ENCODE data around the gene TRIO. TPM values are rescaled to one million over a fixed set of nuclear protein-coding genes. Genes with fewer than 3 reads are reported as not detected.

Gene TRIO
- total RNA-seq, 3 donors from 2014 or later = 4.6 to 6.6 (median 5.7) TPM

DNA sequence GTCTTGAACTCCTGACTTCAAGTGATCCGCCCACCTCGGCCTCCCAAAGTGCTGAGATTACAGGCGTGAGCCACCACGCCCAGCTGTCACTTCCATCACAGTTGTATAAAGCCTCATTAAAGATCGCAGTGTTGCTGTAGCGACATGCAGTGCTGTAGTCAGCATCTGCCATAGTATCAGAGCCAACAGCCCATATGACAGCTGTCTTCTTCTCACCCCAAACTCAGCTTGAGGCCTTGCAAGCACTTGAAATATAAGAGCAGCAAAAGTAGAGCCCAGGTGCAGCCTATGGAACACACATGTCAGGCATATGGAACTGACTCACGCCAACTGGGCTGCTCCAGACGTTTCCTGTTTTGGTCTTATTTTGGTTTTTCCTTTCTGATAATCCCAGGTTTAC lies 167.8 kb downstream of the TRIO start:
- Mint-ChIP-seq H3K36me3 (ENCODE audit: insufficient read depth) (no peaks in the 10 kb centered on the region), H3K9me3 (no peaks in the 10 kb centered on the region), H3K4me1 (ENCODE audit: low read depth) (no peaks in the 10 kb centered on the region), H3K27me3 (ENCODE audit: low read depth) (no peaks in the 10 kb centered on the region), H3K4me3 (no peak overlapping the region)
- ATAC-seq = no peak
- no peak for DNase-seq

DNA sequence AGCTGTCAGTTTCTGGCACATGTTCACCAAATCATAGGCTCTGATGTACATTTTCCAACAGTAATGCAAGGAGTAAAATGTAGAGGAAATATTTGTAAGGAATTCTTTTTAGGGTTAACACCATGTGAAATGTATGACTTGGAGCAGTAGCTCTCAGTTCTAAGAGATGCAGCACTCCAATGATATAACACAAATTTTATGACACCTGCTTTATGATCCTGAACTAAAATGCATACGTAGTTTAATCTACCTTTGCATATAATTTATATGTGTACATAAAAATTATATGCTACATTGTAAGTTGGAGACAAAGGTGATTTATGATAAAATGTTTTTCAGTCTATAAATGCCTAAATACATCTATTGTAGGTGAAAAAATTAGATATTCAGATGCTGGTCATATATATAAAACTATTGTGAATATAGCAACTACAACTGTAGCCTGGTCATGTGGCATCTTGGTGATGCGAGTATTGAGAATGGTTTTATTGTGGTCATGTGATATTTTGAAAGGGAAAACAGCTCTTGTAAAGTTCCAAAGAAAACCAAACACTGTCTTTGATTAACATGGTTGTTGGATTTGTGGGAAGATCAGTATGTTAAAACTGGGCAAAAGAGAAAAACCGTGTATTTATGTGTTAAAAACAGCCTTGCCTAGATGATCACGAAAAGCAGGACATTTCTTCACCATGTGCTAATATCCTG lies 171.0 kb downstream of the TRIO start:
- Mint-ChIP-seq H3K9me3 (no peaks in the 10 kb centered on the region), H3K36me3 (ENCODE audit: insufficient read depth) (no peaks in the 10 kb centered on the region), H3K4me3 (no peak overlapping the region), H3K4me1 (ENCODE audit: low read depth) (no peaks in the 10 kb centered on the region), H3K27me3 (ENCODE audit: low read depth) (peaks cover 2% of the 10 kb centered on the region)
- DNase-seq (no peak), ATAC-seq (no peak)

DNA sequence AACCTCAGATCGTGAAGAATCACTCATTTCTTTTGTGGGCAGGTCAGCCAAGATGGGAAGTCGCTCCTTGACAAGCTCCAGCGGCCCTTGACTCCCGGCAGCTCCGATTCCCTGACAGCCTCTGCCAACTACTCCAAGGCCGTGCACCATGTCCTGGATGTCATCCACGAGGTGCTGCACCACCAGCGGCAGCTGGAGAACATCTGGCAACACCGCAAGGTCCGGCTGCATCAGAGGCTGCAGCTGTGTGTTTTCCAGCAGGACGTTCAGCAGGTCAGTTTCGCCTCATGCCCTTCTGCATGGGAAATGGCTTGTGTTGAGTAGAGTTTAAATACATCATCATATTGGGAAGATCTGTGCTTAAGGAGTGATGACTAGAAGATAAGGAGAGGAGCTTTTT lies 173.3 kb downstream of the TRIO start:
- no peaks in the 10 kb centered on the region for H3K36me3 Mint-ChIP-seq (ENCODE audit: insufficient read depth)
- ATAC-seq (no peak), DNase-seq (no peak)
- H3K9me3 Mint-ChIP-seq = peaks cover 3% of the 10 kb centered on the region
- peaks cover 2% of the 10 kb centered on the region for H3K27me3 Mint-ChIP-seq (ENCODE audit: low read depth)
- no peaks in the 10 kb centered on the region for H3K4me1 Mint-ChIP-seq (ENCODE audit: low read depth)
- no peak overlapping the region for H3K4me3 Mint-ChIP-seq

DNA sequence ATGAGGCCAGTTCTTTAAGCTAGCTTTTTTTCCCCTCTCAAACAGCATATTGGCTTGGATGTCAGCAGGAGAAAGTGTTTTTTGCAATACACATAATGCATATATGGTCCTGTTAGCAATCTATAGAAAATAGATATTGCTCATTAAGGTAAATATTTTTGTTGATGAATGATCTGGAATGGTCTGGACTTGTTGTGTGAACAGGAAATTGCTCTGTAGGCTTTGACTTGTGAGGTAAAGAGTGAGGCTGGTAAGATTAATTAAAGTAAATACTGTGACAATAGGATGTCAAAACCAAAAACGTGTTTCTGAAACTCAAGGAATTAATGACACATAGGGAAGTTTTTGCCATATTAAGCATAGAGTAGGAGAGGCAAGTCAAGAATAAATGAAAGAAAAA lies 176.0 kb downstream of the TRIO start:
- ATAC-seq = no peak

DNA sequence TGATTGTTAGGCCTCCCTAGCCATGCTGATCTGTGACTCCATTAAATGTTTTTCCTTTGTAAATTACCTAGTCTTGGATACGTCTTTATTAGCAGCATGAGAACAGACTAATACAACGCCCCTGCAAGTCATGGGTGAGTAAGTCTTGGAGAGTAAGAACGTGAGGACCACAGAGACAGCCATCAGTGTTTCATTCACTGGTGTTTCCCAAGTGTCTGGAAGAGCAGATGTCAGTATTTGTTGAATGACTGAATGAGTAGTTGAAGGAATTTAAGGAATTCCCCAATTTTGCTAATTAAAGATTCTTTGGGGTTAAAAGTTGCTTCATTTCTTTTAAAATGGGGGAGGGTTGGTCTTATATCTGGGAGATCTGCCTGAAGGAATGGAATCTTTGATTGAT lies 178.8 kb downstream of the TRIO start:
- DNase-seq (no peak), ATAC-seq (no peak)
- Mint-ChIP-seq H3K4me1 (ENCODE audit: low read depth) (no peaks in the 10 kb centered on the region), H3K27me3 (ENCODE audit: low read depth) (peaks cover 7% of the 10 kb centered on the region), H3K36me3 (ENCODE audit: insufficient read depth) (no peaks in the 10 kb centered on the region), H3K9me3 (peaks cover 11% of the 10 kb centered on the region), H3K4me3 (no peak overlapping the region)

More for the DNA sequence above, 176.0 kb downstream of the TRIO start:
- Mint-ChIP-seq H3K36me3 (ENCODE audit: insufficient read depth) (no peaks in the 10 kb centered on the region), H3K27me3 (ENCODE audit: low read depth) (peaks cover 7% of the 10 kb centered on the region), H3K9me3 (peaks cover 11% of the 10 kb centered on the region), H3K4me3 (no peak overlapping the region), H3K4me1 (ENCODE audit: low read depth) (no peaks in the 10 kb centered on the region)
- no peak for DNase-seq

DNA sequence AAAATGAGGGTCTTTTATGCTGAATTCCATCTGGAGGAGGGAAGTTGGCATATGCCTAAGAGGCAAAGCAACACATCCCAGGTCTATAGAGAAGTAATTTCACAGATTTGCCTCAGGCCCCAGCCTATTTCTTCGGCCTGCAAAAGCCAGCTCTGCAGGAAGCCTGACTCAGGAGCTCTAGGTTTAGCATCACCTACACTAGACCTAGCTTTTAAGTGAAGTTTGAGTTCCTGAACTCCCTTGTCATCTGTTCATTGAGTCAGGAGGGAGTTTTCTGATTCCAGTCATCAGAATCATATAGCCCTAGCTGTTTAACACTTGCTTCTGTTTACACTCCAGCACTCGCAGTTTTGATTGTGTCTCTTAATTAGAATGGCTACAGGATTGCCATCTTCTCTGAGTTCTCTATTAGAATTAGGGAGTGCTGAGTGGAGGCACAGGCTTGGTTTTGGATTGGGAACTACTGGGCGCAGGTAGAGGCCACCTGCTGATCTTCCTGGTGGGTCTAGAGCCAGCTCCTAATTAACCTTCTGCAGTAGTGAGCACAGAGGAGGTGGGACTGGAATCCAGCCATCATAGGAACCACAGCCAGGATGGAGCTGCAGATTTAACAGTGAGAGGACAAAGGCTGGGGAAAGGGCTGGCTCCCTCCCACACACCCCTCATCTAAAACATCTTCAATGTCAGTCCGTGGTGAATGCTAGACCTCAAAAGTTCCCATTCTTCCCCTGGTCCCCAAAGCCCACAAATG lies 179.5 kb downstream of the TRIO start:
- peaks cover 7% of the 10 kb centered on the region for H3K27me3 Mint-ChIP-seq (ENCODE audit: low read depth)
- H3K4me1 Mint-ChIP-seq (ENCODE audit: low read depth) = no peaks in the 10 kb centered on the region
- no peak for ATAC-seq

GRCh38 chr5:14323466-14323865 lies 180.3 kb downstream of the TRIO start:
- peaks cover 6% of the 10 kb centered on the region for H3K27me3 Mint-ChIP-seq (ENCODE audit: low read depth)
- no peaks in the 10 kb centered on the region for H3K36me3 Mint-ChIP-seq (ENCODE audit: insufficient read depth)
- no peak overlapping the region for H3K4me3 Mint-ChIP-seq
- H3K4me1 Mint-ChIP-seq (ENCODE audit: low read depth) = no peaks in the 10 kb centered on the region
- ATAC-seq = no peak
- DNase-seq = no peak
- H3K9me3 Mint-ChIP-seq = peaks cover 11% of the 10 kb centered on the region

More for the DNA sequence above, 179.5 kb downstream of the TRIO start:
- Mint-ChIP-seq H3K9me3 (peaks cover 11% of the 10 kb centered on the region), H3K4me3 (no peak overlapping the region), H3K36me3 (ENCODE audit: insufficient read depth) (no peaks in the 10 kb centered on the region)
- DNase-seq = no peak

DNA sequence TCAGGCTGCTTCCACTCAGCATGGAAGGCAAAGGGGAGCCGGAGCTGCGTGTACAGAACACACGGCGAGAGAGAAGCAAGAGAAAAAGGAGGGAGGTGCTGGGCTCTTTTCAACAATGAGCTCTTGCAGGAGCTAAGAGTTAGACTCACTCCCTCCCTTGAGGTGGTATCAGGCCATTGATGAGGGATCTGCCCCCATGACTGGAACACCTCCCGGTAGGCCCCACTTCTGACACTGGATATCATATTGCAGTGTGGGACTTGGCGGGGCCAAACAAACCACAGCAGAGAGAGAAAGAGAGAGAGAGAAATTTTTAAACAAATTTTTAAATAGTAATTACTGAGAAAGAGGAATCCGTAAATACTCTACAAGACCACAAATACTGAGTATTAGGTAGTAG lies 182.2 kb downstream of the TRIO start:
- Mint-ChIP-seq H3K27me3 (ENCODE audit: low read depth) (peaks cover 5% of the 10 kb centered on the region), H3K4me1 (ENCODE audit: low read depth) (no peaks in the 10 kb centered on the region), H3K9me3 (peaks cover 11% of the 10 kb centered on the region), H3K4me3 (no peak overlapping the region), H3K36me3 (ENCODE audit: insufficient read depth) (no peaks in the 10 kb centered on the region)
- ATAC-seq = no peak
- DNase-seq = no peak

DNA sequence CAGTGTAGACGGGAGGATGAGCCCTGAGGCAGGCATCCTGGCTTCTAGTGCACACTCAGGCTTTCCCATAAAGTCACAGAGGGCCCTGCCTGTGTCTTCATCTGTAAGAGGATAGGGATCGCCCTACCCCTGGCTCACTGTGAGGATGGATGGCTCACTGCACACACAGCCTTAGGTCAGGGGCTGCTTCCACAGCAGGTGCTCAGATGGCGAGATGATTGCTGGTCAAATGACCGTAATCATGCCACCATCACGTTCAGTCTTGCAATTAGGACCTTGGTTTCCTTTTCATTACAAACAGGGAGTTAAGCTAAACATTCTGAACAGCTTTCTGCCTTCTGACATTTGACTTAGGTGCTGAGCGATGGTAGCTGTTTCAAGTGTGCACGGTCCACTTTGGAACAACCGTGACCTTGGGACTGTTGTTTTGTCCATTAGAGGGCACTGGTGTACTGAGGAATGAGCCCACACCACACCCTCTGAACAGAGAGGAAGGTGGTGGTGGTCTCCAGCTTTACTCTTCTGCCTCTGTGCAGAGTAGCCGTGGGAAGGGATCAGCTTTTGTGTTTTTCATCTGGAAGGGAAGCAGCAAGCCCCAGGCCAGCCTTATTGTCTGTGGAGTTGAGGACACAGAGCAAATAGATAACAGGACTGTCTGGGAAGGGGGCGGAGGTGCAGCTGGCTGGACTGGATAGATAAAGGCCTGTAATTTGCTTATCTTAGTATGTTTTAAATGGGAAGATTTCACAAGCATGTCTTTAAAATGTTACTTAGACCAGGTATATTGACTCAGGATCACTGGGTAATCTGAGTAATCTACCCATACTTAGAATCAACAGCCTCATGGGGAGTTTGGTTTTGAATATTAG lies 183.1 kb downstream of the TRIO start:
- no peak for DNase-seq
- H3K9me3 Mint-ChIP-seq = peaks cover 7% of the 10 kb centered on the region
- no peak for ATAC-seq
- no peaks in the 10 kb centered on the region for H3K36me3 Mint-ChIP-seq (ENCODE audit: insufficient read depth)
- peaks cover 5% of the 10 kb centered on the region for H3K27me3 Mint-ChIP-seq (ENCODE audit: low read depth)
- H3K4me3 Mint-ChIP-seq = no peak overlapping the region
- peaks cover 2% of the 10 kb centered on the region for H3K4me1 Mint-ChIP-seq (ENCODE audit: low read depth)

DNA sequence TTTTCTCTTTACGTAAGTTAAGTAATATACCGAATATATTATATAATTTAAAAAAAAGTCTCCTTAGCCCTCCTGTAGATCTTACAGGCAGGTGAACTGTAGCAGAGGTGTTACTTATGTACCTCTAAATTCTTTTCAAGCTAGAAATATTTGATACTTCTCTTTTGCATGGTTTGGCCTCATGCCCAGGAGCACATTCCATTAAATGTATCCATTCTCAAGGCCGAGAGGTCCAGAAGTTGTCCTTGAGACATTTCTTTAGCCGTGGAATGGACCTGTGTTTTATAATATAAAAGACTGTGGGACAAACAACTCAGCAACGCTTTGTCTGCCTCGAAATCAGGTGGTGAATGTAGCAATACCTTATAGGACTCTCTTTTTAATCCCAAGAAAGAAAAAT lies 184.5 kb downstream of the TRIO start:
- ATAC-seq = no peak
- Mint-ChIP-seq H3K4me1 (ENCODE audit: low read depth) (peaks cover 10% of the 10 kb centered on the region), H3K27me3 (ENCODE audit: low read depth) (no peaks in the 10 kb centered on the region), H3K36me3 (ENCODE audit: insufficient read depth) (no peaks in the 10 kb centered on the region), H3K9me3 (no peaks in the 10 kb centered on the region), H3K4me3 (no peak overlapping the region)
- no peak for DNase-seq

- peaks cover 10% of the 10 kb centered on the region for H3K4me1 Mint-ChIP-seq (ENCODE audit: low read depth)
- ATAC-seq (no peak), DNase-seq (no peak)
- H3K36me3 Mint-ChIP-seq (ENCODE audit: insufficient read depth) = no peaks in the 10 kb centered on the region
- H3K9me3 Mint-ChIP-seq = no peaks in the 10 kb centered on the region
- H3K27me3 Mint-ChIP-seq (ENCODE audit: low read depth) = no peaks in the 10 kb centered on the region
- H3K4me3 Mint-ChIP-seq = no peak overlapping the region
Observed at GRCh38 chr5:14328144-14328543, 185.0 kb downstream of the TRIO start.

GRCh38 chr5:14330291-14330690 lies 187.1 kb downstream of the TRIO start:
- Mint-ChIP-seq H3K9me3 (no peaks in the 10 kb centered on the region), H3K27me3 (ENCODE audit: low read depth) (peaks cover 8% of the 10 kb centered on the region), H3K4me1 (ENCODE audit: low read depth) (peaks cover 10% of the 10 kb centered on the region), H3K4me3 (no peak overlapping the region), H3K36me3 (ENCODE audit: insufficient read depth) (no peaks in the 10 kb centered on the region)
- DNase-seq = no peak
- no peak for ATAC-seq

- no peaks in the 10 kb centered on the region for H3K9me3 Mint-ChIP-seq
Observed at GRCh38 chr5:14330729-14331385, 187.7 kb downstream of the TRIO start.

GRCh38 chr5:14331386-14331781 lies 188.2 kb downstream of the TRIO start:
- Mint-ChIP-seq H3K9me3 (no peaks in the 10 kb centered on the region), H3K4me1 (ENCODE audit: low read depth) (peaks cover 10% of the 10 kb centered on the region), H3K36me3 (ENCODE audit: insufficient read depth) (no peaks in the 10 kb centered on the region), H3K27me3 (ENCODE audit: low read depth) (peaks cover 8% of the 10 kb centered on the region), H3K4me3 (no peak overlapping the region)
- DNase-seq (no peak), ATAC-seq (peak in 1 of 2 donors; percentile 23)

More at GRCh38 chr5:14330729-14331385, 187.7 kb downstream of the TRIO start:
- DNase-seq = no peak
- Mint-ChIP-seq H3K4me3 (no peak overlapping the region), H3K4me1 (ENCODE audit: low read depth) (peaks cover 10% of the 10 kb centered on the region), H3K27me3 (ENCODE audit: low read depth) (peaks cover 8% of the 10 kb centered on the region), H3K36me3 (ENCODE audit: insufficient read depth) (no peaks in the 10 kb centered on the region)
- ATAC-seq = no peak

Measured in activated T-cell treated with anti-CD3 and anti-CD28 coated beads, Interleukin-2, amount 50 U/mL, for 4 hours (primary cell).